GM23338 (cell line): ENCODE measurements around the gene RASGRP3. TPM values are rescaled to one million over a fixed set of nuclear protein-coding genes. Genes with fewer than 3 reads are reported as not detected.

Source experiments
- ATAC-seq: fragments of 200-7000 bp; cut with Tn5 transposase; 3 replicates; pipeline ENCODE4 v1.9.1; 2020
- DNase-seq: peaks from one replicate; pipeline ENCODE4 v3.0.0-alpha.2; 2015; ENCODE audit warnings: low spot score
- H2AFZ ChIP-seq: fragments of 200-600 bp; sonication (generic); 2 replicates; pipeline ENCODE4 v1.8.0; 2016; ENCODE audit warnings: antibody characterized with exemption, mild to moderate bottlenecking, moderate library complexity
- H3F3A ChIP-seq: fragments of 200-600 bp; sonication (generic); replicated peaks from 2 replicates; pipeline ENCODE4 v1.8.0; 2017; ENCODE audit warnings: antibody characterized with exemption, mixed run types, low read depth
- H3K27ac ChIP-seq: fragments of 200-600 bp; sonication (generic); 2 replicates; pipeline ENCODE4 v1.6.1; 2016; ENCODE audit warnings: low read depth
- H3K27me3 ChIP-seq: fragments of 200-600 bp; sonication (generic); 2 replicates; pipeline ENCODE4 v1.8.0; 2016; ENCODE audit warnings: mild to moderate bottlenecking, mixed run types, moderate library complexity; ENCODE audit not compliant: insufficient read depth
- H3K36me3 ChIP-seq: fragments of 200-600 bp; sonication (generic); 2 replicates; pipeline ENCODE4 v1.8.0; 2016; ENCODE audit warnings: mild to moderate bottlenecking; ENCODE audit not compliant: insufficient read depth
- H3K4me1 ChIP-seq: fragments of 200-600 bp; sonication (generic); 2 replicates; pipeline ENCODE4 v1.8.0; 2016; ENCODE audit warnings: mild to moderate bottlenecking, moderate library complexity; ENCODE audit not compliant: insufficient read depth
- H3K4me2 ChIP-seq: fragments of 200-600 bp; sonication (generic); 2 replicates; pipeline ENCODE4 v1.7.1; 2017; ENCODE audit warnings: mixed run types
- H3K4me3 ChIP-seq: fragments of 200-600 bp; sonication (generic); 2 replicates; pipeline ENCODE4 v1.6.1; 2016; ENCODE audit warnings: mixed run types
- H3K79me2 ChIP-seq: fragments of 200-600 bp; sonication (generic); replicated peaks from 2 replicates; pipeline ENCODE4 v1.8.0; 2017; ENCODE audit warnings: mild to moderate bottlenecking; ENCODE audit not compliant: insufficient read depth
- H3K9me2 ChIP-seq: fragments of 200-600 bp; sonication (generic); 2 replicates; pipeline ENCODE4 v1.8.0; 2017; ENCODE audit not compliant: insufficient read depth
- H4K20me1 ChIP-seq: fragments of 200-600 bp; sonication (generic); replicated peaks from 2 replicates; pipeline ENCODE4 v1.8.0; 2017; ENCODE audit warnings: mild to moderate bottlenecking; ENCODE audit not compliant: insufficient read depth
- H3K27ac Mint-ChIP-seq: 2 replicates; pipeline ENCODE4 v1.8.0; 2020; ENCODE audit warnings: inconsistent platforms, mild to moderate bottlenecking, moderate library complexity, mixed read lengths
- H3K27me3 Mint-ChIP-seq: 3 replicates; pipeline ENCODE4 v1.8.0; 2022; ENCODE audit warnings: low read depth, mild to moderate bottlenecking, moderate library complexity, mixed read lengths, inconsistent platforms; ENCODE audit not compliant: insufficient read depth, poor library complexity
- H3K36me3 Mint-ChIP-seq: 3 replicates; pipeline ENCODE4 v1.8.0; 2021; ENCODE audit warnings: low read depth, mild to moderate bottlenecking, inconsistent platforms, moderate library complexity, mixed read lengths
- H3K4me1 Mint-ChIP-seq: 3 replicates; pipeline ENCODE4 v1.8.0; 2020; ENCODE audit warnings: mild to moderate bottlenecking, inconsistent platforms, mixed read lengths
- H3K4me3 Mint-ChIP-seq: 3 replicates; pipeline ENCODE4 v1.8.0; 2021; ENCODE audit warnings: moderate library complexity, mild to moderate bottlenecking, inconsistent platforms, mixed read lengths
- H3K9me3 Mint-ChIP-seq: 3 replicates; pipeline ENCODE4 v1.8.0; 2020; ENCODE audit warnings: moderate library complexity, mild to moderate bottlenecking, inconsistent platforms, mixed read lengths
- CREB1 ChIP-seq: fragments of 250-450 bp; sonication (Bioruptor Pico); IDR thresholded peaks from 2 replicates; pipeline ENCODE4 v1.5.0; 2020; ENCODE audit warnings: low read depth, mild to moderate bottlenecking, moderate library complexity
- CTCF ChIP-seq, 2 experiments: fragments of 200-600 bp in 1 of 2; sonication (generic) in 1 of 2; conservative IDR thresholded peaks; 2 replicates each; pipeline versions ENCODE4 v1.5.1 to v1.6.1; 2016 to 2017; ENCODE audit warnings: antibody characterized with exemption in 2 of 2, low read depth in 2 of 2, mild to moderate bottlenecking in 2 of 2, moderate library complexity in 1 of 2
- EZH2 ChIP-seq: fragments of 200-600 bp; sonication (generic); IDR thresholded peaks from one replicate; pipeline ENCODE4 v1.8.0; 2017; ENCODE audit warnings: antibody characterized with exemption, mild to moderate bottlenecking, low read depth; ENCODE audit not compliant: unreplicated experiment
- EZH2phosphoT487 ChIP-seq: fragments of 200-600 bp; sonication (generic); IDR thresholded peaks from one replicate; pipeline ENCODE4 v1.8.1; 2018; ENCODE audit warnings: antibody characterized with exemption; ENCODE audit not compliant: unreplicated experiment
- JUNB ChIP-seq: IDR thresholded peaks from one replicate; pipeline ENCODE4 v1.6.1; 2016; ENCODE audit warnings: antibody characterized with exemption; ENCODE audit not compliant: unreplicated experiment
- NANOG ChIP-seq: IDR thresholded peaks from 2 replicates; pipeline ENCODE4 v1.6.1; 2016; ENCODE audit warnings: antibody characterized with exemption, borderline replicate concordance
- POLR2AphosphoS5 ChIP-seq: IDR thresholded peaks from 2 replicates; pipeline ENCODE4 v1.6.1; 2016; ENCODE audit warnings: antibody characterized with exemption, low read depth
- STAT1 ChIP-seq: IDR thresholded peaks from one replicate; pipeline ENCODE4 v1.6.1; 2016; ENCODE audit warnings: antibody characterized with exemption; ENCODE audit not compliant: unreplicated experiment
- ZNF114 ChIP-seq: fragments of 250-450 bp; sonication (Bioruptor Pico); IDR thresholded peaks from 2 replicates; pipeline ENCODE4 v1.5.0; 2020; ENCODE audit warnings: mild to moderate bottlenecking, moderate library complexity
- ZNF331 ChIP-seq: fragments of 250-450 bp; sonication (Bioruptor Pico); IDR thresholded peaks from 2 replicates; pipeline ENCODE4 v1.5.0; 2020; ENCODE audit warnings: low read depth, mild to moderate bottlenecking, moderate library complexity
- polyA plus RNA-seq: library from polyadenylated mRNA; unstranded; fragments of >200 nt; fragmentation: Nextera tagmentation; extraction: Ambion mirVana; gene quantifications from 2 replicates; pipeline ENCODE4 v1.2.1, GENCODE V29; 2016
- total RNA-seq: library from RNA; depleted of rRNA; stranded (reverse); fragments of >200 nt; shearing (Covaris generic); gene quantifications from 2 replicates; pipeline ENCODE4 v1.2.3, GENCODE V29; 2014
- TF ChIP-seq, protein P1 (sequence below): fragments of 250-450 bp; sonication (Bioruptor Pico); IDR thresholded peaks from 2 replicates; pipeline ENCODE4 v1.5.0; 2020; ENCODE audit warnings: mild to moderate bottlenecking, moderate library complexity
- TF ChIP-seq, protein P2 (sequence below): IDR thresholded peaks from one replicate; pipeline ENCODE4 v1.6.1; 2018; ENCODE audit warnings: antibody characterized with exemption; ENCODE audit not compliant: unreplicated experiment
- TF ChIP-seq, protein P3 (sequence below): IDR thresholded peaks from 2 replicates; pipeline ENCODE4 v1.6.1; 2016; ENCODE audit warnings: antibody characterized with exemption

The RASGRP3 gene
- total and polyA plus RNA-seq, 2 experiments from 2014 or later, result 0.19 to 0.69 TPM

DNA sequence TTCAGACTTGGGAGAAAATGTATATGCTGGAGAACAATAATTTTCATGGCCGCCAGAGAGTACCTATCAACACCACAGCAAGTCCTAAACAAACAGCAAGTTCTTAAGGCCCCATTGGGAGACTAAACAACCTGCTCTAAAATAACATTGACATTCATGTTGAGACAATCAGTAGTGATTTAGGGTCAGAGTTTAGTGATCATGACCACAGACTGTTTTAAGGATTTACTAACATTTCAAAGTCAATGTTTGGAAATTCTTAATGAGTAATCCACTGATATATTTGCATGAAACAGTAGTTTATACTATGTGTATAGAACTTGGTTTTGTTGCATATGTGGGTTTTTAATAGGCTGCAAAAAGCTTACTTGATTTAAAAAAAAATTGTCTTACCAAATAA, 34.7 kb downstream of the RASGRP3 start:
- Histone ChIP-seq H4K20me1 (no peaks in the 10 kb centered on the region), H3K4me2 (no peak overlapping the region), H3K27me3 (no peaks in the 10 kb centered on the region), H2AFZ (no peak overlapping the region), H3K79me2 (no peaks in the 10 kb centered on the region), H3K9me2 (0 out of 2 replicates have a peak, but pooled peaks cover 11% of the 10 kb centered on the region), H3K36me3 (no peaks in the 10 kb centered on the region), H3F3A (no peaks in the 10 kb centered on the region), H3K27ac (no peak overlapping the region), H3K4me1 (no peaks in the 10 kb centered on the region), H3K4me3 (no peak overlapping the region)
- Mint-ChIP-seq H3K4me3 (no peak overlapping the region), H3K9me3 (no peaks in the 10 kb centered on the region), H3K27ac (no peak overlapping the region), H3K36me3 (no peaks in the 10 kb centered on the region), H3K27me3 (peaks cover 2% of the 10 kb centered on the region), H3K4me1 (no peaks in the 10 kb centered on the region; the same call in 1 of the 3 replicates)
- TF ChIP-seq CREB1 (CRISPR knock-in tag) (no peak), ZNF114 (CRISPR knock-in tag) (no peak), STAT1 (no peak), JUNB (no peak), NANOG (no peak), EZH2phosphoT487 (no peak), POLR2AphosphoS5 (no peak), EZH2 (no peak), CTCF (conservative IDR thresholded peaks at IDR 0.05; ENCODE audit: low read depth in 2 of 2) (no peak), ZNF331 (CRISPR knock-in tag) (no peak)
- TF ChIP-seq, protein P1, sequence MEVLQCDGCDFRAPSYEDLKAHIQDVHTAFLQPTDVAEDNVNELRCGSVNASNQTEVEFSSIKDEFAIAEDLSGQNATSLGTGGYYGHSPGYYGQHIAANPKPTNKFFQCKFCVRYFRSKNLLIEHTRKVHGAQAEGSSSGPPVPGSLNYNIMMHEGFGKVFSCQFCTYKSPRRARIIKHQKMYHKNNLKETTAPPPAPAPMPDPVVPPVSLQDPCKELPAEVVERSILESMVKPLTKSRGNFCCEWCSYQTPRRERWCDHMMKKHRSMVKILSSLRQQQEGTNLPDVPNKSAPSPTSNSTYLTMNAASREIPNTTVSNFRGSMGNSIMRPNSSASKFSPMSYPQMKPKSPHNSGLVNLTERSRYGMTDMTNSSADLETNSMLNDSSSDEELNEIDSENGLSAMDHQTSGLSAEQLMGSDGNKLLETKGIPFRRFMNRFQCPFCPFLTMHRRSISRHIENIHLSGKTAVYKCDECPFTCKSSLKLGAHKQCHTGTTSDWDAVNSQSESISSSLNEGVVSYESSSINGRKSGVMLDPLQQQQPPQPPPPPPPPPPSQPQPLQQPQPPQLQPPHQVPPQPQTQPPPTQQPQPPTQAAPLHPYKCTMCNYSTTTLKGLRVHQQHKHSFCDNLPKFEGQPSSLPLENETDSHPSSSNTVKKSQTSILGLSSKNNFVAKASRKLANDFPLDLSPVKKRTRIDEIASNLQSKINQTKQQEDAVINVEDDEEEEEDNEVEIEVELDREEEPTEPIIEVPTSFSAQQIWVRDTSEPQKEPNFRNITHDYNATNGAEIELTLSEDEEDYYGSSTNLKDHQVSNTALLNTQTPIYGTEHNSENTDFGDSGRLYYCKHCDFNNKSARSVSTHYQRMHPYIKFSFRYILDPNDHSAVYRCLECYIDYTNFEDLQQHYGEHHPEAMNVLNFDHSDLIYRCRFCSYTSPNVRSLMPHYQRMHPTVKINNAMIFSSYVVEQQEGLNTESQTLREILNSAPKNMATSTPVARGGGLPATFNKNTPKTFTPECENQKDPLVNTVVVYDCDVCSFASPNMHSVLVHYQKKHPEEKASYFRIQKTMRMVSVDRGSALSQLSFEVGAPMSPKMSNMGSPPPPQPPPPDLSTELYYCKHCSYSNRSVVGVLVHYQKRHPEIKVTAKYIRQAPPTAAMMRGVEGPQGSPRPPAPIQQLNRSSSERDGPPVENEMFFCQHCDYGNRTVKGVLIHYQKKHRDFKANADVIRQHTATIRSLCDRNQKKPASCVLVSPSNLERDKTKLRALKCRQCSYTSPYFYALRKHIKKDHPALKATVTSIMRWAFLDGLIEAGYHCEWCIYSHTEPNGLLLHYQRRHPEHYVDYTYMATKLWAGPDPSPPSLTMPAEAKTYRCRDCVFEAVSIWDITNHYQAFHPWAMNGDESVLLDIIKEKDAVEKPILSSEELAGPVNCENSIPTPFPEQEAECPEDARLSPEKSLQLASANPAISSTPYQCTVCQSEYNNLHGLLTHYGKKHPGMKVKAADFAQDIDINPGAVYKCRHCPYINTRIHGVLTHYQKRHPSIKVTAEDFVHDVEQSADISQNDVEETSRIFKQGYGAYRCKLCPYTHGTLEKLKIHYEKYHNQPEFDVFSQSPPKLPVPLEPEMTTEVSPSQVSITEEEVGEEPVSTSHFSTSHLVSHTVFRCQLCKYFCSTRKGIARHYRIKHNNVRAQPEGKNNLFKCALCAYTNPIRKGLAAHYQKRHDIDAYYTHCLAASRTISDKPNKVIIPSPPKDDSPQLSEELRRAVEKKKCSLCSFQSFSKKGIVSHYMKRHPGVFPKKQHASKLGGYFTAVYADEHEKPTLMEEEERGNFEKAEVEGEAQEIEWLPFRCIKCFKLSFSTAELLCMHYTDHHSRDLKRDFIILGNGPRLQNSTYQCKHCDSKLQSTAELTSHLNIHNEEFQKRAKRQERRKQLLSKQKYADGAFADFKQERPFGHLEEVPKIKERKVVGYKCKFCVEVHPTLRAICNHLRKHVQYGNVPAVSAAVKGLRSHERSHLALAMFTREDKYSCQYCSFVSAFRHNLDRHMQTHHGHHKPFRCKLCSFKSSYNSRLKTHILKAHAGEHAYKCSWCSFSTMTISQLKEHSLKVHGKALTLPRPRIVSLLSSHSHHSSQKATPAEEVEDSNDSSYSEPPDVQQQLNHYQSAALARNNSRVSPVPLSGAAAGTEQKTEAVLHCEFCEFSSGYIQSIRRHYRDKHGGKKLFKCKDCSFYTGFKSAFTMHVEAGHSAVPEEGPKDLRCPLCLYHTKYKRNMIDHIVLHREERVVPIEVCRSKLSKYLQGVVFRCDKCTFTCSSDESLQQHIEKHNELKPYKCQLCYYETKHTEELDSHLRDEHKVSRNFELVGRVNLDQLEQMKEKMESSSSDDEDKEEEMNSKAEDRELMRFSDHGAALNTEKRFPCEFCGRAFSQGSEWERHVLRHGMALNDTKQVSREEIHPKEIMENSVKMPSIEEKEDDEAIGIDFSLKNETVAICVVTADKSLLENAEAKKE (CRISPR knock-in tag), result no peak
- TF ChIP-seq, protein P2, sequence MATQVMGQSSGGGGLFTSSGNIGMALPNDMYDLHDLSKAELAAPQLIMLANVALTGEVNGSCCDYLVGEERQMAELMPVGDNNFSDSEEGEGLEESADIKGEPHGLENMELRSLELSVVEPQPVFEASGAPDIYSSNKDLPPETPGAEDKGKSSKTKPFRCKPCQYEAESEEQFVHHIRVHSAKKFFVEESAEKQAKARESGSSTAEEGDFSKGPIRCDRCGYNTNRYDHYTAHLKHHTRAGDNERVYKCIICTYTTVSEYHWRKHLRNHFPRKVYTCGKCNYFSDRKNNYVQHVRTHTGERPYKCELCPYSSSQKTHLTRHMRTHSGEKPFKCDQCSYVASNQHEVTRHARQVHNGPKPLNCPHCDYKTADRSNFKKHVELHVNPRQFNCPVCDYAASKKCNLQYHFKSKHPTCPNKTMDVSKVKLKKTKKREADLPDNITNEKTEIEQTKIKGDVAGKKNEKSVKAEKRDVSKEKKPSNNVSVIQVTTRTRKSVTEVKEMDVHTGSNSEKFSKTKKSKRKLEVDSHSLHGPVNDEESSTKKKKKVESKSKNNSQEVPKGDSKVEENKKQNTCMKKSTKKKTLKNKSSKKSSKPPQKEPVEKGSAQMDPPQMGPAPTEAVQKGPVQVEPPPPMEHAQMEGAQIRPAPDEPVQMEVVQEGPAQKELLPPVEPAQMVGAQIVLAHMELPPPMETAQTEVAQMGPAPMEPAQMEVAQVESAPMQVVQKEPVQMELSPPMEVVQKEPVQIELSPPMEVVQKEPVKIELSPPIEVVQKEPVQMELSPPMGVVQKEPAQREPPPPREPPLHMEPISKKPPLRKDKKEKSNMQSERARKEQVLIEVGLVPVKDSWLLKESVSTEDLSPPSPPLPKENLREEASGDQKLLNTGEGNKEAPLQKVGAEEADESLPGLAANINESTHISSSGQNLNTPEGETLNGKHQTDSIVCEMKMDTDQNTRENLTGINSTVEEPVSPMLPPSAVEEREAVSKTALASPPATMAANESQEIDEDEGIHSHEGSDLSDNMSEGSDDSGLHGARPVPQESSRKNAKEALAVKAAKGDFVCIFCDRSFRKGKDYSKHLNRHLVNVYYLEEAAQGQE, result no peak
- TF ChIP-seq, protein P3, sequence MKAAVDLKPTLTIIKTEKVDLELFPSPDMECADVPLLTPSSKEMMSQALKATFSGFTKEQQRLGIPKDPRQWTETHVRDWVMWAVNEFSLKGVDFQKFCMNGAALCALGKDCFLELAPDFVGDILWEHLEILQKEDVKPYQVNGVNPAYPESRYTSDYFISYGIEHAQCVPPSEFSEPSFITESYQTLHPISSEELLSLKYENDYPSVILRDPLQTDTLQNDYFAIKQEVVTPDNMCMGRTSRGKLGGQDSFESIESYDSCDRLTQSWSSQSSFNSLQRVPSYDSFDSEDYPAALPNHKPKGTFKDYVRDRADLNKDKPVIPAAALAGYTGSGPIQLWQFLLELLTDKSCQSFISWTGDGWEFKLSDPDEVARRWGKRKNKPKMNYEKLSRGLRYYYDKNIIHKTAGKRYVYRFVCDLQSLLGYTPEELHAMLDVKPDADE, result no peak
- DNase-seq (no peak), ATAC-seq (no peak)
